Esophagus squamous epithelium (tissue), 4 donors: Measurements from ENCODE around the gene PRELID1.

ENCODE experiments used
- POLR2A ChIP-seq, 4 donors: fragments of 450-650 bp; IDR thresholded peaks; one replicate each; pipeline ENCODE4 v1.6.1; 2017; ENCODE audit warnings: antibody characterized with exemption in 4 of 4, mild to moderate bottlenecking in 4 of 4, moderate library complexity in 3 of 4
- TF ChIP-seq, protein P1 (sequence below), 6 experiments: fragments of 450-650 bp in 4 of 6; fragments of 200-600 bp in 2 of 6; sonication (generic) in 2 of 6; IDR thresholded peaks; one replicate each; pipeline ENCODE4 v1.5.1; 2016 to 2019; ENCODE audit warnings: antibody characterized with exemption in 6 of 6, mild to moderate bottlenecking in 4 of 6, moderate library complexity in 4 of 6

DNA sequence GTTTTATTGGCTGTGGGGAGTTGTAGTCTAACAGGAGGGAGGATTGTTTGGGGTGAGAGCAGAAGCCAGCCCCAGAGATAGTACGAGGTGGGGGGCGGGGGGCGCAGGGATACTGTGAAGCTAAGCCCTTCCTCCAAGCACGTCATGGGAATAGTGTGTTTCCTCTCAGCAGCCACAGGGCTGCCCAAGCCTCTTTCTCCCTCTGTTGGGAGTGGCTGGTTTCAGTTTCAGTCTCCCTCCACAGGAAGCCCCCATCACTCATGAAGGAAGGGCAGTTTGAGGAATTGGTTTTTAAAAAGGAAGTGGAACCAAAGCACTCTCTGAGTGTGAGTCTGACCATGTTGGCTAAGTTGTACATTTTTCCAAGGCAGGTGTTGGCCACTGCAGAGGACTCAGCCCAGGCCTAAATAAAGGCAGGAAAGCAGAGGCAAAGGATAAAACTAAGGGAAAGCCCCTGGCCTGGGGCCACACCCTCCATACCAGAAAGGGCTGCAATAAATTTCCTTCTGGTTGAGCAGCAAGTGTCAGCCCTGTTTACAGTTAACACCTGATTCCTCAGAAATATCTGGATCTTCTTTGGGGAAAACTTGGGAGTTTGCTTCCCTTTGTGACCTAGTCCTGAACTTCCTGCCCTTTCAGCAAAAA lies 3.2 kb upstream of the PRELID1 start:
- TF ChIP-seq, protein P1, sequence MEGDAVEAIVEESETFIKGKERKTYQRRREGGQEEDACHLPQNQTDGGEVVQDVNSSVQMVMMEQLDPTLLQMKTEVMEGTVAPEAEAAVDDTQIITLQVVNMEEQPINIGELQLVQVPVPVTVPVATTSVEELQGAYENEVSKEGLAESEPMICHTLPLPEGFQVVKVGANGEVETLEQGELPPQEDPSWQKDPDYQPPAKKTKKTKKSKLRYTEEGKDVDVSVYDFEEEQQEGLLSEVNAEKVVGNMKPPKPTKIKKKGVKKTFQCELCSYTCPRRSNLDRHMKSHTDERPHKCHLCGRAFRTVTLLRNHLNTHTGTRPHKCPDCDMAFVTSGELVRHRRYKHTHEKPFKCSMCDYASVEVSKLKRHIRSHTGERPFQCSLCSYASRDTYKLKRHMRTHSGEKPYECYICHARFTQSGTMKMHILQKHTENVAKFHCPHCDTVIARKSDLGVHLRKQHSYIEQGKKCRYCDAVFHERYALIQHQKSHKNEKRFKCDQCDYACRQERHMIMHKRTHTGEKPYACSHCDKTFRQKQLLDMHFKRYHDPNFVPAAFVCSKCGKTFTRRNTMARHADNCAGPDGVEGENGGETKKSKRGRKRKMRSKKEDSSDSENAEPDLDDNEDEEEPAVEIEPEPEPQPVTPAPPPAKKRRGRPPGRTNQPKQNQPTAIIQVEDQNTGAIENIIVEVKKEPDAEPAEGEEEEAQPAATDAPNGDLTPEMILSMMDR (IDR thresholded peaks at IDR 0.05): peak in 1 of 6 experiments; percentile 17
- no peak for TF ChIP-seq POLR2A (IDR thresholded peaks at IDR 0.05)
